SK-N-SH (cell line): ENCODE results near the gene LIMS1. TPM values are rescaled to one million over a fixed set of nuclear protein-coding genes. Genes with fewer than 3 reads are reported as not detected.
"Not testable (repeated sequence)": the region's sequence is repeated elsewhere in the genome, so short reads cannot be mapped to it uniquely, and the experiment has no call there.

Source experiments
- CTCF ChIA-PET: fragments of 300-600, 350-600 bp; formaldehyde crosslinking; extraction: SDS; loops from one replicate; lab custom pipeline; 2021; lab: Yijun Ruan, JAX
- POLR2A ChIA-PET: fragments of 350-600 bp; sonication (Branson Sonifier 250); formaldehyde crosslinking; extraction: SDS; loops from one replicate; lab custom pipeline; 2020; ENCODE audit warnings: antibody characterized with exemption, inconsistent platforms; lab: Yijun Ruan, JAX
- DNase-seq: peaks from one replicate; pipeline ENCODE4 v3.0.0; 2012
- H2AFZ ChIP-seq: fragments of 200-600 bp; sonication (generic); 2 replicates; pipeline ENCODE4 v1.8.1; 2016; ENCODE audit warnings: antibody characterized with exemption, mild to moderate bottlenecking, low read depth
- H3F3A ChIP-seq: fragments of 200-600 bp; sonication (generic); replicated peaks from 2 replicates; pipeline ENCODE3; 2016; ENCODE audit warnings: antibody characterized with exemption, mild to moderate bottlenecking; ENCODE audit not compliant: insufficient read depth
- H3K27ac ChIP-seq, 2 experiments: fragments of 200-500 bp in 1 of 2; fragments of 200-600 bp in 1 of 2; sonication (Bioruptor generic) in 1 of 2; sonication (generic), shearing (Covaris generic) in 1 of 2; 2 replicates each; pipeline versions ENCODE4 v1.5.1 to v1.6.1; 2014 to 2016; ENCODE audit warnings: low read depth in 2 of 2, inconsistent platforms in 1 of 2, low read length in 1 of 2, mild to moderate bottlenecking in 1 of 2, mixed read lengths in 1 of 2
- H3K27me3 ChIP-seq: fragments of 200-600 bp; sonication (generic), shearing (Covaris generic); 2 replicates; pipeline ENCODE4 v1.6.1; 2016; ENCODE audit warnings: mixed run types; ENCODE audit not compliant: insufficient read depth
- H3K36me3 ChIP-seq, 2 experiments: fragments of 200-500 bp in 1 of 2; fragments of 200-600 bp in 1 of 2; sonication (Bioruptor generic) in 1 of 2; sonication (generic) in 1 of 2; replicated peaks in 1 of 2; 2 replicates each; pipeline versions ENCODE3 to v1.5.1; 2014 to 2016; ENCODE audit warnings: low read length in 1 of 2, mild to moderate bottlenecking in 1 of 2; ENCODE audit not compliant: insufficient read depth in 2 of 2, control insufficient read depth in 1 of 2
- H3K4me1 ChIP-seq, 2 experiments: fragments of 200-500 bp in 1 of 2; fragments of 200-600 bp in 1 of 2; sonication (Bioruptor generic) in 1 of 2; sonication (generic), shearing (Covaris generic) in 1 of 2; 2 replicates each; pipeline versions ENCODE4 v1.5.1 to v1.6.1; 2014 to 2016; ENCODE audit warnings: low read depth in 1 of 2, low read length in 1 of 2, mixed run types in 1 of 2; ENCODE audit not compliant: insufficient read depth in 2 of 2, control insufficient read depth in 1 of 2
- H3K4me2 ChIP-seq: fragments of 200-600 bp; sonication (generic), shearing (Covaris generic); 2 replicates; pipeline ENCODE4 v1.6.1; 2017; ENCODE audit warnings: mixed run types
- H3K4me3 ChIP-seq, 2 experiments: fragments of 200-500 bp in 1 of 2; fragments of 200-600 bp in 1 of 2; sonication (Bioruptor generic) in 1 of 2; sonication (generic), shearing (Covaris generic) in 1 of 2; 2 replicates each; pipeline versions ENCODE4 v1.5.1 to v1.8.1; 2014 to 2016; ENCODE audit warnings: low read depth in 2 of 2, inconsistent platforms in 1 of 2, low read length in 1 of 2, mild to moderate bottlenecking in 1 of 2, mixed read lengths in 1 of 2, moderate library complexity in 1 of 2
- H3K79me2 ChIP-seq: fragments of 200-600 bp; sonication (generic); 2 replicates; pipeline ENCODE4 v1.8.1; 2017; ENCODE audit warnings: mild to moderate bottlenecking; ENCODE audit not compliant: insufficient read depth
- H3K9ac ChIP-seq: fragments of 200-600 bp; sonication (generic); 2 replicates; pipeline ENCODE4 v1.6.1; 2017; ENCODE audit warnings: mixed run types
- H3K9me2 ChIP-seq: fragments of 200-600 bp; sonication (generic); 2 replicates; pipeline ENCODE4 v1.6.1; 2017; ENCODE audit warnings: mixed run types
- H3K9me3 ChIP-seq: fragments of 200-600 bp; sonication (generic); 2 replicates; pipeline ENCODE4 v1.6.1; 2017; ENCODE audit warnings: mixed run types, mild to moderate bottlenecking, moderate library complexity
- H4K20me1 ChIP-seq: fragments of 200-600 bp; sonication (generic); 2 replicates; pipeline ENCODE4 v1.6.1; 2017; ENCODE audit warnings: mild to moderate bottlenecking, mixed run types; ENCODE audit not compliant: insufficient read depth
- ELF1 ChIP-seq: IDR thresholded peaks from 2 replicates; pipeline ENCODE4 v1.4.0; 2012
- EP300 ChIP-seq, 2 experiments: IDR thresholded peaks; 2 replicates each; pipeline versions ENCODE4 v1.4.0 to v1.6.1; 2012; ENCODE audit warnings: borderline replicate concordance in 1 of 2, low read depth in 1 of 2, low read length in 1 of 2
- FOSL2 ChIP-seq: IDR thresholded peaks from 2 replicates; pipeline ENCODE4 v1.4.0; 2012; ENCODE audit warnings: low read depth, mild to moderate bottlenecking, moderate library complexity, borderline replicate concordance
- GABPA ChIP-seq: IDR thresholded peaks from 2 replicates; pipeline ENCODE4 v1.4.0; 2012; ENCODE audit warnings: low read depth, mild to moderate bottlenecking
- GATA2 ChIP-seq: sonication (generic); formaldehyde crosslinking; IDR thresholded peaks from 2 replicates; pipeline ENCODE4 v1.5.0; 2020; ENCODE audit warnings: mild to moderate bottlenecking, missing genetic modification reagents
- IRF3 ChIP-seq: fragments of 150-350 bp; IDR thresholded peaks from 2 replicates; pipeline ENCODE4 v1.6.1; 2016; ENCODE audit warnings: mild to moderate bottlenecking, low read depth, low read length
- JUND ChIP-seq: IDR thresholded peaks from 2 replicates; pipeline ENCODE4 v1.4.0; 2012
- MAX ChIP-seq: IDR thresholded peaks from 2 replicates; pipeline ENCODE4 v1.4.0; 2012; ENCODE audit warnings: low read depth
- MXI1 ChIP-seq: IDR thresholded peaks from 2 replicates; pipeline ENCODE4 v1.6.1; 2012; ENCODE audit warnings: mild to moderate bottlenecking, low read depth, low read length, improper control_type of control experiment
- POLR2AphosphoS5 ChIP-seq: IDR thresholded peaks from 2 replicates; pipeline ENCODE4 v1.6.1; 2012; ENCODE audit warnings: low read depth, low read length
- RCOR1 ChIP-seq: fragments of 150-350 bp; IDR thresholded peaks from 2 replicates; pipeline ENCODE4 v1.6.1; 2017; ENCODE audit warnings: antibody characterized with exemption, low read length
- REST ChIP-seq: IDR thresholded peaks from 2 replicates; pipeline ENCODE4 v1.6.1; 2012; ENCODE audit warnings: mild to moderate bottlenecking, low read depth, low read length, moderate library complexity
- RXRA ChIP-seq: IDR thresholded peaks from 2 replicates; pipeline ENCODE4 v1.4.0; 2012; ENCODE audit warnings: low read depth, mild to moderate bottlenecking, borderline replicate concordance
- SMC3 ChIP-seq: IDR thresholded peaks from 2 replicates; pipeline ENCODE4 v1.6.1; 2012; ENCODE audit warnings: low read depth, low read length, improper control_type of control experiment
- TAF1 ChIP-seq: IDR thresholded peaks from 2 replicates; pipeline ENCODE4 v1.6.1; 2012; ENCODE audit warnings: low read depth, mild to moderate bottlenecking, low read length, moderate library complexity, borderline replicate concordance
- TCF12 ChIP-seq: IDR thresholded peaks from 2 replicates; pipeline ENCODE4 v1.4.0; 2012
- YY1 ChIP-seq: IDR thresholded peaks from 2 replicates; pipeline ENCODE4 v1.4.0; 2012; ENCODE audit warnings: low read depth, mild to moderate bottlenecking
- WGBS: methylation state at CpG from one replicate; pipeline ENCODE4 v1.1.6; 2017; ENCODE audit warnings: low lambda C conversion rate; 5-methylcytosine and 5-hydroxymethylcytosine counted together
- polyA plus RNA-seq, 3 experiments: library from polyadenylated mRNA; depleted of rRNA; stranded (reverse); fragments of >200 nt; gene quantifications; 2 replicates each; pipeline ENCODE4 v1.2.3, GENCODE V29; 2012
- TF ChIP-seq, protein P1 (sequence below): IDR thresholded peaks from 2 replicates; pipeline ENCODE4; 2012

Gene LIMS1
- polyA plus RNA-seq, 1 of the 3 experiments (the other 2 are of a cell fraction): 123 TPM

GRCh38 chr2:108492364-108492763, 41.9 kb upstream of the LIMS1 start:
- DNase-seq: no peak
- H3K79me2 ChIP-seq: no peaks in the 10 kb centered on the region; the same call in 1 of the 2 replicates
- H4K20me1 ChIP-seq: no peaks in the 10 kb centered on the region
- H3K27me3 ChIP-seq: no peaks in the 10 kb centered on the region
- 0 out of 2 replicates have a peak overlapping the region, but pooled peaks have one; percentile 7 for H3K9ac ChIP-seq
- no peaks in the 10 kb centered on the region for H3K9me2 ChIP-seq
- H3F3A ChIP-seq: peaks cover 15% of the 10 kb centered on the region
- ChIA-PET POLR2A (no interaction called here), CTCF (no interaction called here)
- H3K36me3 ChIP-seq: peaks cover 47 to 56% of the 10 kb centered on the region in 2 experiments
- no peak overlapping the region for H3K4me3 ChIP-seq
- no peaks in the 10 kb centered on the region for H3K9me3 ChIP-seq
- H3K4me1 ChIP-seq: peaks cover 0 to 6% of the 10 kb centered on the region in 2 experiments; a peak in 3 of 4 replicates
- 33% methylated on average over 4 of the region's 4 CpGs for WGBS
- TF ChIP-seq, protein P1, sequence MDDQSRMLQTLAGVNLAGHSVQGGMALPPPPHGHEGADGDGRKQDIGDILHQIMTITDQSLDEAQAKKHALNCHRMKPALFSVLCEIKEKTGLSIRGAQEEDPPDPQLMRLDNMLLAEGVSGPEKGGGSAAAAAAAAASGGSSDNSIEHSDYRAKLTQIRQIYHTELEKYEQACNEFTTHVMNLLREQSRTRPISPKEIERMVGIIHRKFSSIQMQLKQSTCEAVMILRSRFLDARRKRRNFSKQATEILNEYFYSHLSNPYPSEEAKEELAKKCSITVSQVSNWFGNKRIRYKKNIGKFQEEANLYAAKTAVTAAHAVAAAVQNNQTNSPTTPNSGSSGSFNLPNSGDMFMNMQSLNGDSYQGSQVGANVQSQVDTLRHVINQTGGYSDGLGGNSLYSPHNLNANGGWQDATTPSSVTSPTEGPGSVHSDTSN: peak; percentile 55; the same call in 1 of the 2 replicates
- TF ChIP-seq TAF1 (no peak), MAX (peak; percentile 53; the same call in 1 of the 2 replicates), GABPA (peak; percentile 72), SMC3 (no peak), RCOR1 (no peak), IRF3 (no peak), POLR2AphosphoS5 (peak; percentile 28; the same call in 1 of the 2 replicates), EP300 (IDR thresholded peaks at IDR 0.05; ENCODE audit: borderline replicate concordance in 1 of 2, low read depth in 1 of 2, low read length in 1 of 2) (no peak), GATA2 (CRISPR knock-in tag) (no peak), REST (no peak), JUND (peak; percentile 74), YY1 (peak; percentile 68; the same call in 1 of the 2 replicates), MXI1 (no peak), RXRA (no peak), TCF12 (peak; percentile 37), FOSL2 (peak; percentile 75; the same call in 1 of the 2 replicates), ELF1 (no peak)
- H3K27ac ChIP-seq: peak overlapping the region; percentile 50 to 73
- H3K4me2 ChIP-seq: peak overlapping the region; percentile 42; the same call in 1 of the 2 replicates
- H2AFZ ChIP-seq: no peak overlapping the region

GRCh38 chr2:108496167-108496566, 38.1 kb upstream of the LIMS1 start:
- H3F3A ChIP-seq, POLR2A ChIA-PET, H3K9ac ChIP-seq, H3K9me3 ChIP-seq, H4K20me1 ChIP-seq, DNase-seq, CTCF ChIA-PET, H3K27me3 ChIP-seq, H3K4me1 ChIP-seq, H3K79me2 ChIP-seq, H3K9me2 ChIP-seq, H3K4me2 ChIP-seq, H3K4me3 ChIP-seq, H3K27ac ChIP-seq, H2AFZ ChIP-seq: not testable (repeated sequence)
- peaks cover 18 to 20% of the 10 kb centered on the region in 2 experiments for H3K36me3 ChIP-seq
- 50% methylated on average over 1 of the region's 3 CpGs for WGBS

DNA sequence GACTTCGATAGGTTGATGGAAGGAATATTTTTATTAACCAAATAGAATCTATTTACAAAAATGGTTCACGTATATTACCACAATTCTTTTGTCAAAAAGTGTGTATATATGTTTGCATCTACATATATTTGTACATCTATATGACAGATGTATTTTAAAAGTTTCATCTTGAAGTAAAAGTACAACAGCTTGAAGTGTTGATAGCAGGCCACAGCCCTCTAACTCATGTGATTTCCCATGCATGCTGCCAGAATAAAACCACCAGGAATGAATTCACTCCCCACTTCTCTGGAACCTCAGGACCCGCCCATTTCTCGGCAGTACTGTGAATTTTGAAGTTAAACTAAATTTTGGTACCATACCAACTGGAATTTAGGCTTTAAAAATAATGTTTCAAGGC, 26.6 kb upstream of the LIMS1 start:
- H3K4me2 ChIP-seq, H3K4me3 ChIP-seq, H3K27me3 ChIP-seq, H4K20me1 ChIP-seq, H2AFZ ChIP-seq, H3K9me2 ChIP-seq, DNase-seq, H3K9ac ChIP-seq, H3K27ac ChIP-seq, H3F3A ChIP-seq, CTCF ChIA-PET, H3K79me2 ChIP-seq, H3K4me1 ChIP-seq, H3K9me3 ChIP-seq, POLR2A ChIA-PET: not testable (repeated sequence)
- 98% methylated on average over 4 of the region's 4 CpGs for WGBS
- peaks cover 9 to 15% of the 10 kb centered on the region in 2 experiments for H3K36me3 ChIP-seq
